ENCODE results near the gene DNAJC28.

DNAJC28 gene

GRCh38 chr21:33441489-33442477, 49.7 kb downstream of the DNAJC28 start:
- Mint-ChIP-seq H3K4me1 (peaks cover 24% of the 10 kb centered on the region), H3K9me3 (no peaks in the 10 kb centered on the region), H3K27ac (peak overlapping the region; percentile 22 to 82 (median 61)), H3K27me3 (ENCODE audit: low read depth) (no peaks in the 10 kb centered on the region), H3K36me3 (ENCODE audit: low read depth) (peaks cover 19% of the 10 kb centered on the region), H3K4me3 (no peak overlapping the region)
- no peak for TF ChIP-seq CTCF (IDR thresholded peaks at IDR 0.05; ENCODE audit: unreplicated experiment in 3 of 3)
